HT-29 (cell line): ENCODE results near the gene HSPA1A. TPM values are rescaled to one million over a fixed set of nuclear protein-coding genes. Genes with fewer than 3 reads are reported as not detected.
"Not testable (repeated sequence)": the region's sequence is repeated elsewhere in the genome, so short reads cannot be mapped to it uniquely, and the experiment has no call there.

Experiments used
- DNase-seq: peaks from one replicate; pipeline ENCODE4 v3.0.0-alpha.2; 2015; ENCODE audit warnings: low spot score
- total RNA-seq: library from RNA; depleted of rRNA; stranded (reverse); fragments of >200 nt; shearing (Covaris generic); gene quantifications from 2 replicates; pipeline ENCODE4 v1.2.3, GENCODE V29; 2014

HSPA1A gene
- total RNA-seq, 1 experiment from 2014 or later = 379 TPM

GRCh38 chr6:31781244-31782125, 33.9 kb upstream of the HSPA1A start:
- DNase-seq = no peak

- no peak for DNase-seq
Observed at GRCh38 chr6:31782126-31782855, 33.1 kb upstream of the HSPA1A start.

- no peak for DNase-seq
Observed at GRCh38 chr6:31784098-31784925, 31.0 kb upstream of the HSPA1A start.

GRCh38 chr6:31785475-31785874, 29.9 kb upstream of the HSPA1A start:
- DNase-seq = no peak

- DNase-seq = peak; percentile 67
Observed at GRCh38 chr6:31791324-31792089, 23.8 kb upstream of the HSPA1A start.

- DNase-seq = no peak
Observed at GRCh38 chr6:31792090-31792374, 23.3 kb upstream of the HSPA1A start.

- DNase-seq = peak; percentile 89
Observed at GRCh38 chr6:31792761-31793171, 22.6 kb upstream of the HSPA1A start.

GRCh38 chr6:31793927-31794245, 21.5 kb upstream of the HSPA1A start:
- DNase-seq = not testable (repeated sequence)

- peak; percentile 59 for DNase-seq
Observed at GRCh38 chr6:31794294-31794865, 21.0 kb upstream of the HSPA1A start.

GRCh38 chr6:31794866-31795615, 20.3 kb upstream of the HSPA1A start:
- peak; percentile 70 for DNase-seq

- peak; percentile 92 for DNase-seq
Observed at GRCh38 chr6:31795616-31796298, 19.6 kb upstream of the HSPA1A start, which contains the start of gene VARS1. Gene VARS1, minus strand, starts transcription at chr6:31795752. Its CDS starts 535 bp downstream, at chr6:31795217.

- DNase-seq = no peak
Observed at GRCh38 chr6:31796993-31797385, 18.4 kb upstream of the HSPA1A start.

GRCh38 chr6:31797588-31797987, 17.8 kb upstream of the HSPA1A start:
- no peak for DNase-seq

GRCh38 chr6:31799781-31800180, 15.6 kb upstream of the HSPA1A start:
- no peak for DNase-seq

- not testable (repeated sequence) for DNase-seq
Observed at GRCh38 chr6:31801031-31801927, 14.1 kb upstream of the HSPA1A start.

- no peak for DNase-seq
Observed at GRCh38 chr6:31805939-31806469, 9.3 kb upstream of the HSPA1A start.

GRCh38 chr6:31806470-31807272, 8.7 kb upstream of the HSPA1A start, which contains the start of gene LSM2:
Gene LSM2, minus strand, starts transcription at chr6:31806966. Its CDS starts 209 bp downstream, at chr6:31806757.
- peak; percentile 99 for DNase-seq
